HepG2 (cell line): ENCODE data around the gene ST7L. TPM values are rescaled to one million over a fixed set of nuclear protein-coding genes. Genes with fewer than 3 reads are reported as not detected.

Experiments
- ATAC-seq: fragments of 200-7000 bp; cut with Tn5 transposase; 3 replicates; pipeline ENCODE4 v1.9.1; 2020; ENCODE audit warnings: mild to moderate bottlenecking, moderate library complexity
- BruUV-seq: library from RNA; stranded (reverse); fragments of 400-500 nt; replicated peaks from 2 replicates; lab custom pipeline; 2021; lab: Mats Ljungman, UMichigan
- CTCF ChIA-PET: fragments of 300-600 bp; formaldehyde crosslinking; extraction: SDS; loops from one replicate; lab custom pipeline; 2021; ENCODE audit warnings: low total read pairs, inconsistent platforms, low intra/inter-chr PET ratio; lab: Yijun Ruan, JAX
- POLR2A ChIA-PET: fragments of 350-600 bp; sonication (Branson Sonifier 250); formaldehyde crosslinking; loops from one replicate; lab custom pipeline; 2020; ENCODE audit warnings: antibody characterized with exemption, inconsistent platforms; lab: Yijun Ruan, JAX
- DNase-seq: peaks from one replicate; pipeline ENCODE4 v3.0.0-alpha.2; 2015; ENCODE audit warnings: low spot score
- FAIRE-seq: peaks from 3 replicates; lab custom pipeline; 2011; peaks lifted over from hg19 to GRCh38; lab: Jason Lieb, UNC
- H2AFZ ChIP-seq: one replicate; pipeline ENCODE4 v1.6.1; 2011; ENCODE audit warnings: low read length, inconsistent platforms
- H3K27ac ChIP-seq: fragments of 300-600 bp; 3 replicates; pipeline ENCODE4 v1.8.0; 2011; ENCODE audit warnings: mixed run types, mild to moderate bottlenecking, mixed read lengths, low read length, inconsistent platforms; ENCODE audit not compliant: insufficient read depth; ENCODE audit errors: extremely low read length
- H3K27me3 ChIP-seq, 2 experiments: fragments of 200-600 bp in 1 of 2; 2 replicates in 1 of 2; 3 replicates in 1 of 2; pipeline versions ENCODE4 v1.6.0 to v1.8.0; 2011; ENCODE audit warnings: low read length in 2 of 2, mild to moderate bottlenecking in 2 of 2, moderate library complexity in 2 of 2, inconsistent platforms in 1 of 2; ENCODE audit not compliant: insufficient read depth in 2 of 2, control insufficient read depth in 1 of 2
- H3K36me3 ChIP-seq, 2 experiments: fragments of 200-600 bp in 1 of 2; replicated peaks in 1 of 2; 2 replicates in 1 of 2; 3 replicates in 1 of 2; pipeline versions ENCODE4 v1.5.1 to v1.8.0; 2011; ENCODE audit warnings: low read length in 2 of 2, inconsistent platforms in 1 of 2; ENCODE audit not compliant: insufficient read depth in 2 of 2, control insufficient read depth in 1 of 2
- H3K4me1 ChIP-seq: 2 replicates; pipeline ENCODE4 v1.5.1; 2012; ENCODE audit warnings: low read length, inconsistent platforms; ENCODE audit not compliant: insufficient read depth
- H3K4me2 ChIP-seq: 2 replicates; pipeline ENCODE4 v1.6.0; 2011; ENCODE audit warnings: low read depth, low read length, inconsistent platforms
- H3K4me3 ChIP-seq, 3 experiments: fragments of 200-600 bp in 1 of 3; sonication (generic), shearing (Covaris generic) in 1 of 3; replicated peaks in 1 of 3; 2 replicates each; pipeline ENCODE4 v1.5.1; 2011 to 2016; ENCODE audit warnings: low read length in 3 of 3, inconsistent platforms in 2 of 3, low read depth in 2 of 3, mild to moderate bottlenecking in 2 of 3, control low read depth in 1 of 3, mixed read lengths in 1 of 3; ENCODE audit not compliant: insufficient read depth in 1 of 3
- H3K79me2 ChIP-seq: one replicate; pipeline ENCODE4 v1.6.1; 2011; ENCODE audit warnings: low read length, inconsistent platforms; ENCODE audit not compliant: insufficient read depth
- H3K9ac ChIP-seq: 2 replicates; pipeline ENCODE4 v1.6.0; 2011; ENCODE audit warnings: mild to moderate bottlenecking, low read depth, low read length, inconsistent platforms; ENCODE audit not compliant: insufficient read depth
- H3K9me3 ChIP-seq: 2 replicates; pipeline ENCODE4 v1.5.1; 2012; ENCODE audit warnings: mild to moderate bottlenecking, low read length
- H4K20me1 ChIP-seq: 2 replicates; pipeline ENCODE4 v1.6.0; 2011; ENCODE audit warnings: inconsistent platforms, mild to moderate bottlenecking, low read length, moderate library complexity; ENCODE audit not compliant: insufficient read depth
- CEBPB ChIP-seq: IDR thresholded peaks from 2 replicates; pipeline ENCODE4 v1.6.1; 2011; ENCODE audit warnings: low read depth, low read length, improper control_type of control experiment, borderline replicate concordance
- GATA4 ChIP-seq: sonication (generic); IDR thresholded peaks from 2 replicates; pipeline ENCODE4 v1.6.1; 2016; ENCODE audit warnings: antibody characterized with exemption, low read depth, borderline replicate concordance
- HHEX ChIP-seq: IDR thresholded peaks from 2 replicates; pipeline ENCODE4 v1.6.1; 2016; ENCODE audit warnings: control low read depth
- JUNB ChIP-seq: sonication (generic); formaldehyde crosslinking; IDR thresholded peaks from 2 replicates; pipeline ENCODE4 v1.8.0; 2022; ENCODE audit warnings: missing genetic modification reagents, mild to moderate bottlenecking, borderline replicate concordance
- SMAD3 ChIP-seq: sonication (generic); formaldehyde crosslinking; IDR thresholded peaks from 2 replicates; pipeline ENCODE4 v1.4.0; 2020; ENCODE audit warnings: missing genetic modification reagents
- SYNCRIP ChIP-seq: fragments of 200-400 bp; formaldehyde crosslinking; IDR thresholded peaks from 2 replicates; pipeline ENCODE4 v1.6.1; 2018; ENCODE audit warnings: mild to moderate bottlenecking, low read depth, low read length; ENCODE audit not compliant: insufficient read depth
- ZNF333 ChIP-seq: sonication (generic); formaldehyde crosslinking; IDR thresholded peaks from 2 replicates; pipeline ENCODE4 v1.4.0; 2020; ENCODE audit warnings: mild to moderate bottlenecking, missing genetic modification reagents, borderline replicate concordance
- WGBS: methylation state at CpG from one replicate; pipeline ENCODE4 v1.1.6; 2017; ENCODE audit warnings: low lambda C conversion rate; 5-methylcytosine and 5-hydroxymethylcytosine counted together
- in situ Hi-C: cut with HindIII; loops from 2 replicates; pipeline ENCODE4 v1.10.0; 2017; ENCODE audit warnings: low pct_unique_long_range_greater_than_20kb; ENCODE audit not compliant: extremely low pct_ligation_motif_present
- intact Hi-C: fragments of 100-400 bp; cut with micrococcal nuclease; formaldehyde crosslinking; loops from one replicate; pipeline ENCODE4 v1.10.0; 2022; ENCODE audit not compliant: unreplicated experiment
- polyA plus RNA-seq, 8 experiments: library from polyadenylated mRNA; depleted of rRNA in 3 of 8; stranded (reverse) in 7 of 8; unstranded in 1 of 8; fragments of >200 nt; fragmentation: Illumina TruSeq in 4 of 8; extraction: Trizol in 4 of 8; gene quantifications; 2 replicates each; pipeline versions ENCODE4 v1.2.1 to v1.2.3, GENCODE V29; 2011 to 2016; ENCODE audit warnings: low read depth in 4 of 8, missing spikeins in 1 of 8, mixed read lengths in 1 of 8; ENCODE audit not compliant: insufficient read depth in 1 of 8
- total RNA-seq, 5 experiments: library from RNA; depleted of rRNA; stranded (reverse); fragments of >200 nt; fragmentation: Illumina TruSeq; extraction: Trizol; gene quantifications; 2 replicates each; pipeline ENCODE4 v1.2.3, GENCODE V29; 2016; ENCODE audit warnings: low read depth in 1 of 5
- TF ChIP-seq, protein P1 (sequence below): IDR thresholded peaks from 2 replicates; pipeline ENCODE4 v1.6.1; 2016; ENCODE audit warnings: missing biosample characterization, missing genetic modification reagents, low read depth

The ST7L gene
- total and polyA plus RNA-seq, 2 of the 13 experiments (the other 11 are each of a cell fraction or from before 2014, with no cell fraction given) = 8.6 to 19.9 TPM

DNA sequence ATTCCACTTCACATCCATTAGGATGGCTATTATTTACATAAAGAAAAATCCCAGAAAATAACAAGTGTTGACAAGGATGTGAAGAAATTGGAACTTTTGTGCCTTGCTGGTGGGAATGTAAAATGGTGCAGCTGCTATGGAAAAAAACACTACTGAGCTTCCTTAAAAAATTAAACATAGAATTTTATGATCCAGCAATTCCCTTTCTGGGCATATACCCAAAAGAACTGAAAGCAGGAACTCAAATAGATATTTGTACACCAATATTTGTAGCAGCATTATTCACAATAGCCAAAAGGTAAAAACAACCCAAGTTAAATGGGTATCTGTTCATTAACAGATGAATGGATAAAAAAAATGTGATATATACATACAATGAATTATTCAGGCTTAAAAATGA, 64.5 kb downstream of the ST7L start:
- no peak for FAIRE-seq
- Histone ChIP-seq H2AFZ (no peak overlapping the region), H3K4me2 (no peak overlapping the region), H3K9ac (no peak overlapping the region), H3K79me2 (no peaks in the 10 kb centered on the region), H3K4me1 (no peaks in the 10 kb centered on the region), H3K9me3 (no peaks in the 10 kb centered on the region), H4K20me1 (no peaks in the 10 kb centered on the region), H3K36me3 (no peaks in the 10 kb centered on the region), H3K27me3 (no peaks in the 10 kb centered on the region), H3K4me3 (no peak overlapping the region), H3K27ac (no peak overlapping the region)
- intact Hi-C loops (no loop called here), in situ Hi-C loops (no loop called here)
- no TSS peak for BruUV-seq
- TF ChIP-seq ZNF333 (CRISPR knock-in tag) (no peak), GATA4 (no peak)
- ChIA-PET POLR2A (no interaction called here), CTCF (no interaction called here)
- no peak for ATAC-seq
- DNase-seq = no peak

DNA sequence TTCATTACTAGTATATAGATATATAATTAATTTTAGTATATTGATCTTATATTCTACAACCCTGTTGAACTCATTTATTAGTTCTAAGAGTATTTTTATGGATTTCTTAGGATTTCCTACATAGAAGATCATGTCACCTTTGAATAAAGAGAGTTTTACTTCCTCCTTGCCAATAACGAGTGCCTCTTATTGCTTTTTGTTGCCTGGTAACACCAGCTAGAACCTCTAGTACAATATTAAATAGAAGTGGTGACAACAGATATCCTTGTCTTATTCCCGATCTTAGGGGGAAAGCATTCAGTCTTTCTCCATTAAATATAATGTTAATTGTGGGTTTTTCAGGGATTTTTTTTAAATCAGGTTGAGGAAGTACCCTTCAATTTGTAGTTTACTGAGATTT, 69.4 kb downstream of the ST7L start:
- no peak overlapping the region for H3K27ac ChIP-seq
- WGBS = 99% methylated on average over 2 of the region's 2 CpGs
- H3K4me1 ChIP-seq = no peaks in the 10 kb centered on the region
- POLR2A ChIA-PET = interaction anchor here (1.1 kb wide), 1 partner anchor 60 kb away, joined by 3 read pairs; no protein-coding TSS in a partner anchor
- no peak overlapping the region for H2AFZ ChIP-seq
- in situ Hi-C loops = no loop called here
- no peaks in the 10 kb centered on the region for H4K20me1 ChIP-seq
- no TSS peak for BruUV-seq
- no peak overlapping the region for H3K9ac ChIP-seq
- DNase-seq (no peak), FAIRE-seq (no peak)
- no peaks in the 10 kb centered on the region for H3K27me3 ChIP-seq
- TF ChIP-seq JUNB (CRISPR knock-in tag) (no peak), SYNCRIP (no peak), SMAD3 (CRISPR knock-in tag) (no peak), HHEX (CRISPR knock-in tag) (no peak), CEBPB (no peak)
- TF ChIP-seq, protein P1, sequence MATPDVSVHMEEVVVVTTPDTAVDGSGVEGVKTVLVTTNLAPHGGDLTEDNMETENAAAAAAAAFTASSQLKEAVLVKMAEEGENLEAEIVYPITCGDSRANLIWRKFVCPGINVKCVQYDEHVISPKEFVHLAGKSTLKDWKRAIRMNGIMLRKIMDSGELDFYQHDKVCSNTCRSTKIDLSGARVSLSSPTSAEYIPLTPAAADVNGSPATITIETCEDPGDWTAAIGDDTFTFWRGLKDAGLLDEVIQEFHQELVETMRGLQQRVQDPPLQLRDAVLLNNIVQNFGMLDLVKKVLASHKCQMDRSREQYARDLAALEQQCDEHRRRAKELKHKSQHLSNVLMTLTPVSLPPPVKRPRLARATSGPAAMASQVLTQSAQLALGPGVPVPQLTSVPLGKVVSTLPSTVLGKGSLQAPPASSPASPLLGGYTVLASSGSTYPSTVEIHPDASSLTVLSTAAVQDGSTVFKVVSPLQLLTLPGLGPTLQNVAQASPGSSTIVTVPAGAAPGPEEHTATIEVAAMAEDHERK = no peak
- TF ChIP-seq, all 625 proteins: peak for 0
- no peaks in the 10 kb centered on the region for H3K36me3 ChIP-seq
- H3K4me2 ChIP-seq = no peak overlapping the region
- H3K9me3 ChIP-seq = no peaks in the 10 kb centered on the region
- CTCF ChIA-PET = no interaction called here
- H3K4me3 ChIP-seq = no peak overlapping the region
- H3K79me2 ChIP-seq = no peaks in the 10 kb centered on the region
- ATAC-seq = no peak
- intact Hi-C loops = no loop called here
